K562 (cell line): ENCODE results near the gene ATL2. TPM values are rescaled to one million over a fixed set of nuclear protein-coding genes. Genes with fewer than 3 reads are reported as not detected.

Source experiments
- C11orf30 ChIP-seq: fragments of 450-650 bp; IDR thresholded peaks from 2 replicates; pipeline ENCODE4 v1.6.1; 2016; ENCODE audit warnings: low read depth, mild to moderate bottlenecking
- CC2D1A ChIP-seq: fragments of 450-650 bp; IDR thresholded peaks from 2 replicates; pipeline ENCODE4 v1.6.1; 2017; ENCODE audit warnings: mild to moderate bottlenecking
- DEAF1 ChIP-seq: fragments of 450-650 bp; formaldehyde crosslinking; IDR thresholded peaks from 2 replicates; pipeline ENCODE4 v1.4.0; 2020; ENCODE audit warnings: mild to moderate bottlenecking, moderate library complexity
- DIDO1 ChIP-seq: fragments of 450-650 bp; IDR thresholded peaks from 2 replicates; pipeline ENCODE4 v1.6.1; 2016; ENCODE audit warnings: low read depth, missing biosample characterization, missing genetic modification characterization
- DMBX1 ChIP-seq: fragments of 250-450 bp; sonication (Bioruptor Pico); IDR thresholded peaks from 2 replicates; pipeline ENCODE4 v1.8.0; 2022; ENCODE audit warnings: inconsistent platforms, mild to moderate bottlenecking, moderate library complexity, borderline replicate concordance
- FOXK1 ChIP-seq: sonication (generic); formaldehyde crosslinking; IDR thresholded peaks from 2 replicates; pipeline ENCODE4 v1.8.0; 2022; ENCODE audit warnings: missing genetic modification reagents, mild to moderate bottlenecking, borderline replicate concordance
- GATAD2B ChIP-seq: fragments of 450-650 bp; IDR thresholded peaks from 2 replicates; pipeline ENCODE4 v1.6.1; 2017; ENCODE audit warnings: mild to moderate bottlenecking, borderline replicate concordance
- HDAC6 ChIP-seq: IDR thresholded peaks from 2 replicates; pipeline ENCODE4 v1.6.1; 2012; ENCODE audit warnings: low read depth, mild to moderate bottlenecking, control low read depth, inconsistent platforms, low read length, moderate library complexity
- HIVEP1 ChIP-seq: fragments of 250-450 bp; sonication (Bioruptor Pico); IDR thresholded peaks from 2 replicates; pipeline ENCODE4 v1.4.0; 2020; ENCODE audit warnings: mild to moderate bottlenecking
- ID3 ChIP-seq, 2 experiments: fragments of 250-450 bp in 1 of 2; fragments of 450-650 bp in 1 of 2; sonication (Bioruptor Pico) in 1 of 2; IDR thresholded peaks; 2 replicates each; pipeline versions ENCODE4 v1.6.1 to v1.8.0; 2016 to 2021; ENCODE audit warnings: mild to moderate bottlenecking in 2 of 2, moderate library complexity in 2 of 2, missing compliant biosample characterization in 1 of 2, missing genetic modification characterization in 1 of 2
- ILK ChIP-seq: fragments of 450-650 bp; IDR thresholded peaks from 2 replicates; pipeline ENCODE4 v1.6.1; 2016; ENCODE audit warnings: missing genetic modification characterization, low read depth, mild to moderate bottlenecking, missing compliant biosample characterization, moderate library complexity, borderline replicate concordance
- IRF1 ChIP-seq: sonication (generic); formaldehyde crosslinking; IDR thresholded peaks from 2 replicates; pipeline ENCODE4 v1.8.0; 2022; ENCODE audit warnings: missing genetic modification reagents, mild to moderate bottlenecking, borderline replicate concordance
- KDM2B ChIP-seq: fragments of 250-450 bp; sonication (Bioruptor Pico); IDR thresholded peaks from 2 replicates; pipeline ENCODE4 v1.8.0; 2021; ENCODE audit warnings: mild to moderate bottlenecking, moderate library complexity
- RFX7 ChIP-seq: fragments of 250-450 bp; sonication (Bioruptor Pico); IDR thresholded peaks from 2 replicates; pipeline ENCODE4 v1.5.1; 2021; ENCODE audit warnings: mild to moderate bottlenecking
- SIRT6 ChIP-seq: IDR thresholded peaks from one replicate; pipeline ENCODE4 v1.6.1; 2012; ENCODE audit warnings: low read depth, mild to moderate bottlenecking, control low read depth, inconsistent platforms, low read length, moderate library complexity
- ZNF143 ChIP-seq: sonication (generic); formaldehyde crosslinking; IDR thresholded peaks from 2 replicates; pipeline ENCODE4 v1.9.0; 2022; ENCODE audit warnings: mild to moderate bottlenecking, missing genetic modification reagents
- ZNF232 ChIP-seq: sonication (generic); formaldehyde crosslinking; IDR thresholded peaks from 2 replicates; pipeline ENCODE4 v1.8.0; 2022; ENCODE audit warnings: mild to moderate bottlenecking, missing genetic modification reagents
- ZNF239 ChIP-seq: fragments of 250-450 bp; sonication (Bioruptor Pico); IDR thresholded peaks from 2 replicates; pipeline ENCODE4 v1.4.0; 2020; ENCODE audit warnings: mild to moderate bottlenecking
- ZNF699 ChIP-seq: fragments of 250-450 bp; sonication (Bioruptor Pico); IDR thresholded peaks from 2 replicates; pipeline ENCODE4 v1.8.0; 2021; ENCODE audit warnings: mild to moderate bottlenecking, moderate library complexity; ENCODE audit not compliant: insufficient replicate concordance
- ZNF785 ChIP-seq: fragments of 250-450 bp; sonication (Bioruptor Pico); IDR thresholded peaks from 2 replicates; pipeline ENCODE4 v1.4.0; 2020; ENCODE audit warnings: mild to moderate bottlenecking
- polyA plus RNA-seq, 8 experiments: library from polyadenylated mRNA; depleted of rRNA in 4 of 8; stranded (reverse) in 5 of 8; unstranded in 3 of 8; fragments of >200 nt; fragmentation: Nextera tagmentation in 2 of 8; fragmentation: Illumina TruSeq in 1 of 8; extraction: Ambion mirVana in 2 of 8; extraction: Trizol in 1 of 8; gene quantifications; 2 replicates each; pipeline versions ENCODE4 v1.2.1 to v1.2.3, GENCODE V29; 2011 to 2014; ENCODE audit warnings: inconsistent platforms in 1 of 8, missing spikeins in 1 of 8
- total RNA-seq, 7 experiments: library from RNA; depleted of rRNA in 6 of 7; stranded (reverse); fragments of >200 nt in 6 of 7; fragmentation: Illumina TruSeq in 2 of 7; extraction: Trizol in 2 of 7; gene quantifications; 2 replicates each; pipeline versions ENCODE4 v1.2.1 to v1.2.3, GENCODE V29; 2011 to 2021; ENCODE audit warnings: low replicate concordance in 1 of 7
- TF ChIP-seq, protein P1 (sequence below), 3 experiments: fragments of 200-800 bp in 1 of 3; fragments of 250-450 bp in 1 of 3; fragments of 450-650 bp in 1 of 3; sonication (Bioruptor Pico) in 1 of 3; sonication (Bioruptor generic) in 1 of 3; formaldehyde crosslinking in 1 of 3; IDR thresholded peaks; 2 replicates each; pipeline versions ENCODE4 v1.6.1 to v1.8.0; 2016 to 2022; ENCODE audit warnings: mild to moderate bottlenecking in 2 of 3, missing genetic modification characterization in 2 of 3, missing compliant biosample characterization in 1 of 3, moderate library complexity in 1 of 3

The ATL2 gene
- total and polyA plus RNA-seq, 9 of the 15 experiments (the other 6 are each of a cell fraction or from before 2014, with no cell fraction given): 12.0 to 80.8 (median 70.2) TPM

DNA sequence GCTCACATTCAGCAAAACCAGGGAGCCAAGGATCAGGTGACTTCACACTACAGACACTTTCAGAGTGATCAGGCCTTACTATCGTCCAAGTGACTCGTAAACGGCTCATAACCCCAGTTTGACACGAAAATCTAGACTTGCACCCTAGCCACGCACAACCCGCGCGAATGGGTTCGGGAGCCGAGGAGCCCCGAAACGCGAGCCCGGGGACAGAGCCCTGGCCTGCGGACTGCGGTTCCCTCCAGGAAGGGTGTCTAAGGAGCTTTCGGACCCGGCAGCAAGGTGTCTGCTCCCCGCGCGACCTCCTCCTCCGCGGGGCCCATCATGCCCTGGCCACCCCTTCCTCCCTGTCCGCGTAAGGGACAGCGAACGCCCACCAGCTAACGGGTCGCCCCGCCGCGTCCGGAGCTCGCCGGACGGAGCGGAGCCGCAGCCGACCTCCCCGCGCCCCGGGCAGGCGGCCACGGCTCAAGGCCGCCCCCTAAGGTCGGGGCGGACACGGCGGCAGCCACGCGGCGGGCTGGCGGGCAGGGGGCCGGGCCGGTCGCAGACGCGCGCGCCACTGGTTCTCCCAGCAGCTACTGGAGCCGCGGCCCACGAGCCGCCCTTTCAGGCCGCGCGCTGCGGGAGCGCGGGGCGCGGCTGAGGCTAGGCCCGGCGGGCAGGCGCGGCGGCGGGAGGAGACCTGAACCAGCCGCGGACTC, 575 bp downstream of the ATL2 start (continued):
- no peak for TF ChIP-seq DMBX1 (CRISPR knock-in tag)
- 0 out of 2 replicates have a peak, but pooled peaks have one; percentile 38 for TF ChIP-seq CC2D1A
- TF ChIP-seq C11orf30: no peak
- TF ChIP-seq SIRT6: no peak
- no peak for TF ChIP-seq HDAC6
- TF ChIP-seq KDM2B (CRISPR knock-in tag): peak; percentile 94; the same call in 1 of the 2 replicates
- TF ChIP-seq DIDO1 (tag): no peak
- TF ChIP-seq, protein P1, sequence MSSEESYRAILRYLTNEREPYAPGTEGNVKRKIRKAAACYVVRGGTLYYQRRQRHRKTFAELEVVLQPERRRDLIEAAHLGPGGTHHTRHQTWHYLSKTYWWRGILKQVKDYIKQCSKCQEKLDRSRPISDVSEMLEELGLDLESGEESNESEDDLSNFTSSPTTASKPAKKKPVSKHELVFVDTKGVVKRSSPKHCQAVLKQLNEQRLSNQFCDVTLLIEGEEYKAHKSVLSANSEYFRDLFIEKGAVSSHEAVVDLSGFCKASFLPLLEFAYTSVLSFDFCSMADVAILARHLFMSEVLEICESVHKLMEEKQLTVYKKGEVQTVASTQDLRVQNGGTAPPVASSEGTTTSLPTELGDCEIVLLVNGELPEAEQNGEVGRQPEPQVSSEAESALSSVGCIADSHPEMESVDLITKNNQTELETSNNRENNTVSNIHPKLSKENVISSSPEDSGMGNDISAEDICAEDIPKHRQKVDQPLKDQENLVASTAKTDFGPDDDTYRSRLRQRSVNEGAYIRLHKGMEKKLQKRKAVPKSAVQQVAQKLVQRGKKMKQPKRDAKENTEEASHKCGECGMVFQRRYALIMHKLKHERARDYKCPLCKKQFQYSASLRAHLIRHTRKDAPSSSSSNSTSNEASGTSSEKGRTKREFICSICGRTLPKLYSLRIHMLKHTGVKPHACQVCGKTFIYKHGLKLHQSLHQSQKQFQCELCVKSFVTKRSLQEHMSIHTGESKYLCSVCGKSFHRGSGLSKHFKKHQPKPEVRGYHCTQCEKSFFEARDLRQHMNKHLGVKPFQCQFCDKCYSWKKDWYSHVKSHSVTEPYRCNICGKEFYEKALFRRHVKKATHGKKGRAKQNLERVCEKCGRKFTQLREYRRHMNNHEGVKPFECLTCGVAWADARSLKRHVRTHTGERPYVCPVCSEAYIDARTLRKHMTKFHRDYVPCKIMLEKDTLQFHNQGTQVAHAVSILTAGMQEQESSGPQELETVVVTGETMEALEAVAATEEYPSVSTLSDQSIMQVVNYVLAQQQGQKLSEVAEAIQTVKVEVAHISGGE (CRISPR knock-in tag; IDR thresholded peaks at IDR 0.05): no peak; a peak in 1 of 6 replicates
- TF ChIP-seq ZNF232 (CRISPR knock-in tag): no peak
- TF ChIP-seq ILK (tag): no peak
- no peak for TF ChIP-seq ZNF239 (CRISPR knock-in tag)
- TF ChIP-seq HIVEP1: no peak
- no peak for TF ChIP-seq ZNF785 (CRISPR knock-in tag)
- no peak for TF ChIP-seq DEAF1
- TF ChIP-seq IRF1 (CRISPR knock-in tag): no peak
- TF ChIP-seq RFX7: no peak
- no peak for TF ChIP-seq FOXK1 (CRISPR knock-in tag)
- TF ChIP-seq ZNF143 (CRISPR knock-in tag): no peak
- TF ChIP-seq GATAD2B: peak; percentile 91
- no peak for TF ChIP-seq ID3 (CRISPR knock-in tag; IDR thresholded peaks at IDR 0.05)
- peak; percentile 24; the same call in 1 of the 2 replicates for TF ChIP-seq ID3 (tag; IDR thresholded peaks at IDR 0.05)
- TF ChIP-seq ZNF699: no peak
